H1 (cell line): ENCODE results near the gene ISLR2. TPM values are rescaled to one million over a fixed set of nuclear protein-coding genes. Genes with fewer than 3 reads are reported as not detected.

Source experiments
- CTCF ChIA-PET: fragments of 300-600 bp; sonication (Branson Sonifier 250); formaldehyde crosslinking; loops from one replicate; lab custom pipeline; 2021; ENCODE audit not compliant: partially characterized antibody; lab: Charles Lee
- POLR2A ChIA-PET: fragments of 300-600 bp; sonication (Branson Sonifier 250); formaldehyde crosslinking; loops from one replicate; lab custom pipeline; 2021; ENCODE audit warnings: inconsistent platforms; ENCODE audit not compliant: partially characterized antibody; lab: Charles Lee
- DNase-seq, 2 experiments: peaks; one replicate each; pipeline versions ENCODE4 v3.0.0 to v3.0.0-alpha.2; 2010 to 2022; ENCODE audit warnings: low spot score in 2 of 2, low read depth in 1 of 2, mixed read lengths in 1 of 2
- FAIRE-seq: peaks from 2 replicates; lab custom pipeline; 2011; peaks lifted over from hg19 to GRCh38; lab: Jason Lieb, UNC
- H2AFZ ChIP-seq: 2 replicates; pipeline ENCODE4 v1.8.1; 2012; ENCODE audit warnings: low read length, inconsistent platforms
- H2AK5ac ChIP-seq: 2 replicates; pipeline ENCODE4 v1.6.1; 2013; ENCODE audit warnings: low read depth, low read length
- H2BK120ac ChIP-seq: replicated peaks from 2 replicates; pipeline ENCODE3; 2013; ENCODE audit warnings: low read depth, low read length, inconsistent platforms
- H2BK12ac ChIP-seq: 2 replicates; pipeline ENCODE4 v1.6.1; 2013; ENCODE audit warnings: low read depth, low read length
- H2BK15ac ChIP-seq: 2 replicates; pipeline ENCODE4 v1.6.1; 2013; ENCODE audit warnings: low read length
- H2BK20ac ChIP-seq: 2 replicates; pipeline ENCODE4 v1.6.1; 2013; ENCODE audit warnings: low read length
- H2BK5ac ChIP-seq: 2 replicates; pipeline ENCODE4 v1.6.1; 2013; ENCODE audit warnings: low read depth, low read length
- H3K14ac ChIP-seq: 2 replicates; pipeline ENCODE4 v1.6.1; 2013; ENCODE audit warnings: inconsistent platforms; ENCODE audit not compliant: insufficient read length
- H3K18ac ChIP-seq: 2 replicates; pipeline ENCODE4 v1.6.1; 2013; ENCODE audit warnings: low read length; ENCODE audit errors: extremely low read depth
- H3K23ac ChIP-seq: 2 replicates; pipeline ENCODE4 v1.6.1; 2013; ENCODE audit warnings: inconsistent platforms; ENCODE audit not compliant: insufficient read length
- H3K23me2 ChIP-seq: 2 replicates; pipeline ENCODE4 v1.6.1; 2013; ENCODE audit warnings: low read depth, low read length
- H3K27ac ChIP-seq: 2 replicates; pipeline ENCODE4 v1.6.1; 2011; ENCODE audit warnings: low read depth, low read length, inconsistent platforms
- H3K27me3 ChIP-seq, 4 experiments: replicated peaks in 1 of 4; 1 replicate in 1 of 4; 2 replicates in 3 of 4; pipeline versions ENCODE4 v1.6.1 to v1.8.1; 2011 to 2013; ENCODE audit warnings: low read length in 3 of 4, mild to moderate bottlenecking in 3 of 4, inconsistent platforms in 2 of 4, mixed read lengths in 2 of 4, moderate library complexity in 1 of 4; ENCODE audit not compliant: control insufficient read depth in 3 of 4, insufficient read depth in 3 of 4; ENCODE audit errors: extremely low read depth in 1 of 4
- H3K36me3 ChIP-seq, 4 experiments: 2 replicates each; pipeline versions ENCODE4 v1.6.1 to v1.8.1; 2011 to 2013; ENCODE audit warnings: mild to moderate bottlenecking in 4 of 4, low read length in 3 of 4, moderate library complexity in 2 of 4, control low read depth in 1 of 4, inconsistent platforms in 1 of 4; ENCODE audit not compliant: insufficient read depth in 4 of 4, control insufficient read depth in 2 of 4
- H3K4ac ChIP-seq: replicated peaks from 2 replicates; pipeline ENCODE3; 2013; ENCODE audit warnings: low read length, low read depth, mixed read lengths, inconsistent platforms; ENCODE audit not compliant: insufficient read length
- H3K4me1 ChIP-seq, 4 experiments: replicated peaks in 1 of 4; 1 replicate in 1 of 4; 2 replicates in 3 of 4; pipeline versions ENCODE4 v1.6.1 to v1.8.1; 2011 to 2013; ENCODE audit warnings: low read length in 3 of 4, inconsistent platforms in 2 of 4, mixed read lengths in 1 of 4; ENCODE audit not compliant: insufficient read depth in 4 of 4, control insufficient read depth in 3 of 4
- H3K4me2 ChIP-seq, 2 experiments: 2 replicates each; pipeline versions ENCODE4 v1.6.1 to v1.8.1; 2011 to 2013; ENCODE audit warnings: low read depth in 2 of 2, low read length in 2 of 2, control low read depth in 1 of 2, inconsistent platforms in 1 of 2, mild to moderate bottlenecking in 1 of 2; ENCODE audit not compliant: insufficient read depth in 1 of 2
- H3K4me3 ChIP-seq, 4 experiments: fragments of 200-600, 300-600 bp in 1 of 4; sonication (generic), shearing (Covaris generic), sonication (Bioruptor Twin) in 1 of 4; 2 replicates each; pipeline versions ENCODE4 v1.5.1 to v1.8.1; 2011 to 2016; ENCODE audit warnings: low read length in 4 of 4, low read depth in 3 of 4, control low read depth in 2 of 4, inconsistent platforms in 2 of 4, mild to moderate bottlenecking in 2 of 4, mixed read lengths in 1 of 4, moderate library complexity in 1 of 4; ENCODE audit not compliant: insufficient read depth in 2 of 4; ENCODE audit errors: extremely low read depth in 1 of 4
- H3K56ac ChIP-seq: replicated peaks from 2 replicates; pipeline ENCODE3; 2013; ENCODE audit warnings: low read depth, mild to moderate bottlenecking, mixed read lengths, low read length, inconsistent platforms; ENCODE audit not compliant: insufficient read length
- H3K79me1 ChIP-seq: 2 replicates; pipeline ENCODE4 v1.6.1; 2013; ENCODE audit warnings: low read depth, low read length, control low read depth
- H3K79me2 ChIP-seq, 2 experiments: 2 replicates each; pipeline versions ENCODE4 v1.6.1 to v1.8.1; 2012 to 2013; ENCODE audit warnings: low read length in 2 of 2, mild to moderate bottlenecking in 2 of 2, inconsistent platforms in 1 of 2; ENCODE audit not compliant: insufficient read depth in 2 of 2, control insufficient read depth in 1 of 2
- H3K9ac ChIP-seq, 4 experiments: replicated peaks in 1 of 4; 1 replicate in 1 of 4; 2 replicates in 3 of 4; pipeline versions ENCODE4 v1.6.1 to v1.8.1; 2011 to 2013; ENCODE audit warnings: low read depth in 3 of 4, low read length in 3 of 4, control low read depth in 2 of 4, mild to moderate bottlenecking in 2 of 4, moderate library complexity in 2 of 4, inconsistent platforms in 1 of 4; ENCODE audit errors: extremely low read depth in 1 of 4
- H3K9me3 ChIP-seq, 2 experiments: 2 replicates each; pipeline versions ENCODE4 v1.6.1 to v1.8.1; 2012 to 2013; ENCODE audit warnings: mild to moderate bottlenecking in 2 of 2, moderate library complexity in 2 of 2, control low read depth in 1 of 2, inconsistent platforms in 1 of 2, low read depth in 1 of 2, low read length in 1 of 2, mixed read lengths in 1 of 2; ENCODE audit not compliant: insufficient read depth in 2 of 2
- H4K20me1 ChIP-seq, 2 experiments: replicated peaks in 1 of 2; 2 replicates each; pipeline versions ENCODE3 to v1.8.1; 2011 to 2013; ENCODE audit warnings: inconsistent platforms in 2 of 2, low read length in 2 of 2, mild to moderate bottlenecking in 1 of 2; ENCODE audit not compliant: insufficient read depth in 2 of 2, control insufficient read depth in 1 of 2
- H4K5ac ChIP-seq: 2 replicates; pipeline ENCODE4 v1.6.1; 2013; ENCODE audit warnings: low read length, low read depth, mixed read lengths, inconsistent platforms; ENCODE audit not compliant: insufficient read length
- H4K8ac ChIP-seq: 2 replicates; pipeline ENCODE4 v1.8.0; 2013; ENCODE audit warnings: mild to moderate bottlenecking, moderate library complexity, low read length, inconsistent platforms; ENCODE audit not compliant: insufficient read depth; ENCODE audit errors: extremely low read depth
- H4K91ac ChIP-seq: replicated peaks from 2 replicates; pipeline ENCODE3; 2013; ENCODE audit warnings: low read length, mixed read lengths, inconsistent platforms; ENCODE audit not compliant: insufficient read length
- BCL11A ChIP-seq, 2 experiments: IDR thresholded peaks; one replicate each; pipeline ENCODE4 v1.6.1; 2011; ENCODE audit warnings: low read depth in 2 of 2, low read length in 2 of 2, mild to moderate bottlenecking in 2 of 2
- TEAD4 ChIP-seq: IDR thresholded peaks from 2 replicates; pipeline ENCODE4 v1.6.1; 2012; ENCODE audit warnings: low read depth, low read length, inconsistent platforms, mixed read lengths
- WGBS, 2 experiments: shearing (Covaris generic) in 1 of 2; methylation state at CpG; one replicate each; pipeline versions ENCODE4 v1.1.6 to v1.1.7; 2013 to 2015; ENCODE audit warnings: low lambda C conversion rate in 2 of 2, mixed read lengths in 2 of 2, inconsistent platforms in 1 of 2, low coverage in 1 of 2, missing lambda C conversion rate in 1 of 2; ENCODE audit not compliant: insufficient replicate concordance in 2 of 2, insufficient coverage in 1 of 2, insufficient read length in 1 of 2; ENCODE audit errors: extremely low coverage in 1 of 2, missing lambda C conversion rate in 1 of 2; 5-methylcytosine and 5-hydroxymethylcytosine counted together
- long read RNA-seq, 2 experiments: library from RNA in 1 of 2; library from capped mRNA in 1 of 2; stranded (forward); transcript quantifications; one replicate each; pipeline ENCODE4 v2.0.0, GENCODE V29; 2021; ENCODE audit warnings: inconsistent platforms in 1 of 2
- polyA minus RNA-seq, 3 experiments: library from RNA; depleted of rRNA, polyadenylated mRNA; stranded (reverse); fragments of >200 nt; gene quantifications; 1 replicate in 2 of 3; 2 replicates in 1 of 3; pipeline ENCODE4 v1.2.3, GENCODE V29; 2011
- polyA plus RNA-seq, 7 experiments: library from polyadenylated mRNA; depleted of rRNA in 3 of 7; stranded (reverse) in 5 of 7; unstranded in 2 of 7; fragments of >200 nt in 5 of 7; fragments of 200-250 nt in 2 of 7; gene quantifications; 1 replicate in 5 of 7; 2 replicates in 1 of 7; 4 replicates in 1 of 7; pipeline versions ENCODE4 v1.2.1 to v1.2.3, GENCODE V29; 2011 to 2013; ENCODE audit warnings: missing spikeins in 2 of 7, mixed read lengths in 2 of 7
- total RNA-seq: library from RNA; stranded (reverse); fragmentation: NEBNext Ultra II Directional; extraction: Animal tissue kit (Norgen Biotek cat#: 25700); gene quantifications from 2 replicates; pipeline ENCODE4 v1.2.1, GENCODE V29; 2021
- TF ChIP-seq, protein P1 (sequence below): IDR thresholded peaks from 2 replicates; pipeline ENCODE4 v1.6.1; 2012; ENCODE audit warnings: inconsistent platforms
- TF ChIP-seq, protein P2 (sequence below): IDR thresholded peaks from 2 replicates; pipeline ENCODE4 v1.6.1; 2012; ENCODE audit warnings: inconsistent platforms

ISLR2 gene, protein sequence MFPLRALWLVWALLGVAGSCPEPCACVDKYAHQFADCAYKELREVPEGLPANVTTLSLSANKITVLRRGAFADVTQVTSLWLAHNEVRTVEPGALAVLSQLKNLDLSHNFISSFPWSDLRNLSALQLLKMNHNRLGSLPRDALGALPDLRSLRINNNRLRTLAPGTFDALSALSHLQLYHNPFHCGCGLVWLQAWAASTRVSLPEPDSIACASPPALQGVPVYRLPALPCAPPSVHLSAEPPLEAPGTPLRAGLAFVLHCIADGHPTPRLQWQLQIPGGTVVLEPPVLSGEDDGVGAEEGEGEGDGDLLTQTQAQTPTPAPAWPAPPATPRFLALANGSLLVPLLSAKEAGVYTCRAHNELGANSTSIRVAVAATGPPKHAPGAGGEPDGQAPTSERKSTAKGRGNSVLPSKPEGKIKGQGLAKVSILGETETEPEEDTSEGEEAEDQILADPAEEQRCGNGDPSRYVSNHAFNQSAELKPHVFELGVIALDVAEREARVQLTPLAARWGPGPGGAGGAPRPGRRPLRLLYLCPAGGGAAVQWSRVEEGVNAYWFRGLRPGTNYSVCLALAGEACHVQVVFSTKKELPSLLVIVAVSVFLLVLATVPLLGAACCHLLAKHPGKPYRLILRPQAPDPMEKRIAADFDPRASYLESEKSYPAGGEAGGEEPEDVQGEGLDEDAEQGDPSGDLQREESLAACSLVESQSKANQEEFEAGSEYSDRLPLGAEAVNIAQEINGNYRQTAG
- 0.23 and 0.58 TPM in 2 replicates for total RNA-seq
- 0.30 and 0.47 TPM in 2 replicates for polyA plus RNA-seq (2011; rRNA removed)
- 0.26 TPM for polyA plus RNA-seq (2011; cell fraction: cytosol; rRNA removed)
- 0.31 TPM for polyA plus RNA-seq (2011; cell fraction: nucleus; rRNA removed)
- 0.36 to 1.2 TPM (median 0.37 TPM) in 4 replicates for polyA plus RNA-seq (2012, experiment 1 of 2)
- 0.18 TPM for polyA plus RNA-seq (2012, experiment 2 of 2)
- 1.2 TPM for polyA plus RNA-seq (2013, experiment 1 of 2)
- 0.81 TPM for polyA plus RNA-seq (2013, experiment 2 of 2)
- 0.19 and 0.29 TPM in 2 replicates for polyA minus RNA-seq (2011; rRNA and poly(A)+ RNA removed)
- not detected for polyA minus RNA-seq (2011; cell fraction: cytosol; rRNA and poly(A)+ RNA removed)
- 0.50 TPM for polyA minus RNA-seq (2011; cell fraction: nucleus; rRNA and poly(A)+ RNA removed)
- long read RNA-seq, experiment 1 = 0 reads
- long read RNA-seq, experiment 2 = 0 reads

DNA sequence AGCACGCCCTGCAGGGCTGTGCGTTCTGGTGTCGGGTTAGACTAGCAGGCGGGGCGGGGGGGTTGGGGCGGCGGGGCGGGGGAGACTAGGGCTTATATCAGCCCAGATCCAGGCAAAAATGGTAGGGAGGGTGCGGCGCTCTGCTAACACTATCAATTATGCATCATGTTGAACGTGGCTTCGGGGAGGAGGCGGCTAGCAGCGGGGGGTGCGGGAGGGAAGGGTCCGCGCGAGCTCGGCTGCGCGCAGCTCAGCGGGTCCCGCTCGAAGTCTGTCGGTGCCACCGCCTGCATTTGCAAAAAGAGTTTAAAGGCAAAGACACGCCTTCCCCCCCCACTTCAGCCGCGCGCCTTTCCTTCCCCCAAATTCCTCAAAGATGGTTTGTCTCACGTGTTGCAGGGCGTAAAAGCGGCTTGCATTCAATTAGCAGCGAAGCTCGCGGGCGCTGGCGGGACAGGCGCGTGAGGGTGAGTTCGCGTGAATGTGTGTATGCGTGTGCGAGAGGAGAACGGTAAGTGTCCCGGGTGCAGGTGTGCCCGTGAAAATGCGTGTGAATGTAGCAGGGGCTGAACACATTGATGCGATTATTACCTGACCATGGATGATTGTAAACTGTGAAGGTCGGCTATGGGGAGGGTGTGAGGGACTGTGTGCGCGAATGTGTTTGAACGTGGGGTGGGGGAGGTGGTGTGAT, at the start of gene ISLR2:
Gene ISLR2 (plus strand): TSS at position 432 of the 694 bp plus-strand sequence. CDS start 2,169 bp downstream, outside the sequence.
- peak within 1 kb of the TSS; percentile 57 for H3K4ac ChIP-seq
- H2AFZ ChIP-seq = no peak within 1 kb of the TSS
- peak within 1 kb of the TSS; percentile 66 for H2BK15ac ChIP-seq
- peaks cover 77 to 93% (median 86%) of the 10 kb centered on the region in 4 experiments for H3K27me3 ChIP-seq
- peak within 1 kb of the TSS; percentile 79 for H4K91ac ChIP-seq
- DNase-seq (no peak), FAIRE-seq (no peak)
- peaks cover 0 to 6% (median 0%) of the 10 kb centered on the region in 4 experiments; a peak in 1 of 8 replicates for H3K36me3 ChIP-seq
- peak within 1 kb of the TSS; percentile 3 to 57 (median 39); a peak in 7 of 8 replicates for H3K4me3 ChIP-seq
- peaks cover 7 to 13% of the 10 kb centered on the region in 2 experiments for H4K20me1 ChIP-seq
- H3K14ac ChIP-seq = no peak within 1 kb of the TSS
- peak within 1 kb of the TSS; percentile 41 for H2AK5ac ChIP-seq
- H2BK120ac ChIP-seq = no peak within 1 kb of the TSS
- CTCF ChIA-PET = interaction anchor here (0.7 to 4.5 kb wide), 10 partner anchors 71 to 190 kb away, joined by 3 to 65 read pairs (median 17); partner anchors contain the start of gene STRA6
- H3K79me2 ChIP-seq = no peaks in the 10 kb centered on the region
- peak within 1 kb of the TSS; percentile 97 for H2BK20ac ChIP-seq
- H4K8ac ChIP-seq = peak within 1 kb of the TSS; percentile 62
- peaks cover 0 to 8% of the 10 kb centered on the region in 2 experiments; a peak in 1 of 4 replicates for H3K9me3 ChIP-seq
- no peak within 1 kb of the TSS for H3K23ac ChIP-seq
- H2BK5ac ChIP-seq = peak within 1 kb of the TSS; percentile 72; the same call in 1 of the 2 replicates
- no peak within 1 kb of the TSS for H3K9ac ChIP-seq
- peak within 1 kb of the TSS; percentile 83 to 86 for H3K4me2 ChIP-seq
- peak within 1 kb of the TSS; percentile 3 for H3K56ac ChIP-seq
- H3K18ac ChIP-seq = peak within 1 kb of the TSS; percentile 86
- POLR2A ChIA-PET = interaction anchor here (1.1 to 1.4 kb wide), 4 partner anchors 8 to 190 kb away, joined by 3 to 4 read pairs (median 3); no protein-coding TSS in a partner anchor
- H3K4me1 ChIP-seq = peaks cover 2 to 73% (median 60%) of the 10 kb centered on the region in 4 experiments
- H3K79me1 ChIP-seq = no peaks in the 10 kb centered on the region; the same call in 1 of the 2 replicates
- no peak within 1 kb of the TSS for H4K5ac ChIP-seq
- 3% methylated on average over 49 of the region's 53 CpGs; no CpG with 5 or more reads in 1 of the 2 experiments for WGBS, 2 experiments
- H3K23me2 ChIP-seq = peaks cover 30% of the 10 kb centered on the region; the same call in 1 of the 2 replicates
- H2BK12ac ChIP-seq = peak within 1 kb of the TSS; percentile 98; the same call in 1 of the 2 replicates
- no peak within 1 kb of the TSS for H3K27ac ChIP-seq
- TF ChIP-seq TEAD4 (0 out of 2 replicates have a peak, but pooled peaks have one; percentile 6), BCL11A (IDR thresholded peaks at IDR 0.05; ENCODE audit: low read depth in 2 of 2, low read length in 2 of 2) (no peak)
- TF ChIP-seq, protein P1, sequence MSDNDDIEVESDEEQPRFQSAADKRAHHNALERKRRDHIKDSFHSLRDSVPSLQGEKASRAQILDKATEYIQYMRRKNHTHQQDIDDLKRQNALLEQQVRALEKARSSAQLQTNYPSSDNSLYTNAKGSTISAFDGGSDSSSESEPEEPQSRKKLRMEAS = peak; percentile 67
- TF ChIP-seq, protein P2, sequence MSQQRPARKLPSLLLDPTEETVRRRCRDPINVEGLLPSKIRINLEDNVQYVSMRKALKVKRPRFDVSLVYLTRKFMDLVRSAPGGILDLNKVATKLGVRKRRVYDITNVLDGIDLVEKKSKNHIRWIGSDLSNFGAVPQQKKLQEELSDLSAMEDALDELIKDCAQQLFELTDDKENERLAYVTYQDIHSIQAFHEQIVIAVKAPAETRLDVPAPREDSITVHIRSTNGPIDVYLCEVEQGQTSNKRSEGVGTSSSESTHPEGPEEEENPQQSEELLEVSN = peak; percentile 80
